Measurements from ENCODE around the gene NPIPA2.
"Not testable (repeated sequence)": the region's sequence is repeated elsewhere in the genome, so short reads cannot be mapped to it uniquely, and the experiment has no call there.

Gene NPIPA2

DNA sequence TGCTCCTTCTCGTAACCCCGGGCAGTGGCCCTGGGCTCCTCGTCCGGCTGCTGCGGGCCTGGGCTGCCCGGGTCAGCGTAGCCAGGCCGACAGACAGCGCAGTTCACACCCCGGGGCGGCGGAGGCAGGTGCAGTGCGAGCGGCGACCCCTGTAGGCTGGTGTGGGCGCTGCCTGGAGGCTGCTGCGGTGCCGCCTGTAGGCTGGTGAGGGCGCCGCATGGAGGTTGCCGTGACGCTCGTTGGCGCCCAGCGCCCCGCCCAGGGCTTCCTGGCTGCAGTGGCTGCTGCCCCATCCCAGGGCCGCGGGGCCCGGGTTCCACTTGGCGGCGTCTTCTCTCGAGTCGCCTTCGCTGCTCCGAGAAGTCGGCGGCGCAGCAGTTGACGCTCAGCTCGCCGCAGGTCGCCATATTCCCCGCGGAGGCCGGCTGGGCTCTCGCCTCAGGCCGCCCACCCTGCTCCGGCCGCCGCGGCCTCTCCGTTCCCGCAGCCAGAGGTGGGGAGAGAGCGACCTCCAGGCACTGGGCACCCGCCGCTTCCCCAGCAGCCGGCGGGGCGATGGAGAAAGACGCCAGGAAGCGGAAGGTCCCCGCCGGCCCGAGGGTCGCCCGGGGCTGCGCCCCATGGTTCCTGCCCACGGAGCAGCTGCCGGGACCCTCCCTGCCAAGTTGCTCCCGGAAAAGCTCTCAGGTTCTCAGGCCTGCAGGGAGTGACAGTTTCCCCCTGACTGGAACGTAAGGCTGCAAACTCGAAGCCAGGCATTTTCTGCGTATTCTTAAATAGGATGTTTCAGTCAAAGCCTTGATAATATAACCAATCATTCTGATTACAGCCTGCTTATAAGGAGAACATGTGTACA lies at the start of gene NPIPA2:
NPIPA2 (plus strand) TSS at position 261 of the 856 bp plus-strand sequence. CDS start 5,533 bp downstream, outside the sequence.
- not testable (repeated sequence) for DNase-seq

DNA sequence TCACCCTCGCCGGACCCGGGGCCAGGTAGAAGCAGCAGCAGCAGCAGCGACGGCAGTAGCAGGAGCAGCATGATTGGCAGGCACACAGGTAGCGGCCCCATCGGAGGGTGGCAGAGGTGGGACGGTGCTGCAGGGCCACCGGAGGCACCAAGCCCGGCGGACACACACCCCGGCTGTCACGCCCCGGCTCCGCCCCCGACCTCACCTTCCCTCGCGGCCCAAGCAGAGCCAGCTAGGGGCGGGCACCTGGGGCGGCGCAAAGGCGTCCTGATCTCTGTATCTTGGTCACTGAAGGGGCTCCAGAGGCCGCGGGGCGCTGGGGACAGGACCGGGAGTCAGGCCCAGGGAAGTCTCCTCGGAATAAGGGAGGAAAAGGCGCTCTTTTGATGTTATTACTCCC lies 48.2 kb upstream of the NPIPA2 start, which contains the start of gene PLA2G10:
PLA2G10 (minus strand) TSS at position 180 of the 400 bp plus-strand sequence; CDS start at position 101, 79 bp downstream.
- not testable (repeated sequence) for DNase-seq

DNA sequence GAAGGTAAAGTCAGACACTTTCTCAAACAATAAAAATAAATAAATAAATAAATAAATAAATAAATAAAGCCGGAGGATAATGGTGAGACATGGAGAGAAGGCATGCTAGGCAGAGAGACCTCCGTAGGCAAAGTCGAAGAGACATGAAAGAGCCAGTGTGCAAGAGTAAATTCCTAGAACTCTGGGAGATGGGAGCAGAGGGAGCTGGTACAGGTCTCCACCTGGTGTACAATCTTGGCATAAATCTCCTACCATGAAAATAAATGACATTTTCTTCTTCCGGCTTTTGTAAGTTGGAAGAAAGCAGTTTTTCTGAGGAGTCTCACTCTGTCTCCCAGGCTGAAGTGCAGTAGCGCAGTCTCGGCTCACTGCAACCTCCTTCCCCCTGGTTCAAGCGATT lies 40.5 kb upstream of the NPIPA2 start:
- not testable (repeated sequence) for DNase-seq

DNA sequence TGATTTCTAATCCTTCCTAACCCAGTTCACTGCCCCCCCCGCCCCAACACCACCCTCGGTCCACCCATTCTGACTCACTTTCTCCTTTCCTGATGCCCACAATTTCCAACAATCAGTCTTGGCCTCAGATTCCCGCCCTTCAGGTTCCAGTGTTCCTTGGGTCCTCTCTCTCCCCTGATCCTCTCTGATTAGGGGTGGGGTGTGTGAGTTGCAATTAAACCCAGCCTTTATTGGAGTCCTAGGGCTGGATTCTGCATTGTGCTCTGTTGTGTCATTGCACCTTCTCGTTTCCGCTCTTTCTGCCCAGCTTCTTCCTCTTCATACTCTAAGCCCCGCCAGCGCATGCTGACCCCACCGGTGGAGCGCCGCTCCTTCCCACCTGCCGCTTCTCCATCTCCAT lies 39.7 kb upstream of the NPIPA2 start:
- DNase-seq: not testable (repeated sequence)

DNA sequence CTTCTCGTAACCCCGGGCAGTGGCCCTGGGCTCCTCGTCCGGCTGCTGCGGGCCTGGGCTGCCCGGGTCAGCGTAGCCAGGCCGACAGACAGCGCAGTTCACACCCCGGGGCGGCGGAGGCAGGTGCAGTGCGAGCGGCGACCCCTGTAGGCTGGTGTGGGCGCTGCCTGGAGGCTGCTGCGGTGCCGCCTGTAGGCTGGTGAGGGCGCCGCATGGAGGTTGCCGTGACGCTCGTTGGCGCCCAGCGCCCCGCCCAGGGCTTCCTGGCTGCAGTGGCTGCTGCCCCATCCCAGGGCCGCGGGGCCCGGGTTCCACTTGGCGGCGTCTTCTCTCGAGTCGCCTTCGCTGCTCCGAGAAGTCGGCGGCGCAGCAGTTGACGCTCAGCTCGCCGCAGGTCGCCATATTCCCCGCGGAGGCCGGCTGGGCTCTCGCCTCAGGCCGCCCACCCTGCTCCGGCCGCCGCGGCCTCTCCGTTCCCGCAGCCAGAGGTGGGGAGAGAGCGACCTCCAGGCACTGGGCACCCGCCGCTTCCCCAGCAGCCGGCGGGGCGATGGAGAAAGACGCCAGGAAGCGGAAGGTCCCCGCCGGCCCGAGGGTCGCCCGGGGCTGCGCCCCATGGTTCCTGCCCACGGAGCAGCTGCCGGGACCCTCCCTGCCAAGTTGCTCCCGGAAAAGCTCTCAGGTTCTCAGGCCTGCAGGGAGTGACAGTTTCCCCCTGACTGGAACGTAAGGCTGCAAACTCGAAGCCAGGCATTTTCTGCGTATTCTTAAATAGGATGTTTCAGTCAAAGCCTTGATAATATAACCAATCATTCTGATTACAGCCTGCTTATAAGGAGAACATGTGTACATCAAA lies 38.9 kb upstream of the NPIPA2 start, which contains the start of gene NPIPA3:
NPIPA3 (plus strand) TSS at position 256 of the 856 bp plus-strand sequence. CDS start 5,533 bp downstream, outside the sequence.
- not testable (repeated sequence) for DNase-seq

DNA sequence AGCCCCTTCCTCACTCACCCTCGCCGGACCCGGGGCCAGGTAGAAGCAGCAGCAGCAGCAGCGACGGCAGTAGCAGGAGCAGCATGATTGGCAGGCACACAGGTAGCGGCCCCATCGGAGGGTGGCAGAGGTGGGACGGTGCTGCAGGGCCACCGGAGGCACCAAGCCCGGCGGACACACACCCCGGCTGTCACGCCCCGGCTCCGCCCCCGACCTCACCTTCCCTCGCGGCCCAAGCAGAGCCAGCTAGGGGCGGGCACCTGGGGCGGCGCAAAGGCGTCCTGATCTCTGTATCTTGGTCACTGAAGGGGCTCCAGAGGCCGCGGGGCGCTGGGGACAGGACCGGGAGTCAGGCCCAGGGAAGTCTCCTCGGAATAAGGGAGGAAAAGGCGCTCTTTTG lies 9.1 kb upstream of the NPIPA2 start:
- DNase-seq: not testable (repeated sequence)

DNA sequence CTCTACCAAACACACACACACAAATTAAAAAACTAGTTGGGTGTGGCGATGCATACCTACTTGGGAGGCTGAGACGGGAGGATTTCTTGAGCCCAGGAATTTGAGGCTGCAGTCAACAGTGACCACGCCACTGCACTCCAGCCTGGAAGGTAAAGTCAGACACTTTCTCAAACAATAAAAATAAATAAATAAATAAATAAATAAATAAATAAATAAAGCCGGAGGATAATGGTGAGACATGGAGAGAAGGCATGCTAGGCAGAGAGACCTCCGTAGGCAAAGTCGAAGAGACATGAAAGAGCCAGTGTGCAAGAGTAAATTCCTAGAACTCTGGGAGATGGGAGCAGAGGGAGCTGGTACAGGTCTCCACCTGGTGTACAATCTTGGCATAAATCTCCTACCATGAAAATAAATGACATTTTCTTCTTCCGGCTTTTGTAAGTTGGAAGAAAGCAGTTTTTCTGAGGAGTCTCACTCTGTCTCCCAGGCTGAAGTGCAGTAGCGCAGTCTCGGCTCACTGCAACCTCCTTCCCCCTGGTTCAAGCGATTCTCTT lies 1.4 kb upstream of the NPIPA2 start:
- DNase-seq: not testable (repeated sequence)

DNA sequence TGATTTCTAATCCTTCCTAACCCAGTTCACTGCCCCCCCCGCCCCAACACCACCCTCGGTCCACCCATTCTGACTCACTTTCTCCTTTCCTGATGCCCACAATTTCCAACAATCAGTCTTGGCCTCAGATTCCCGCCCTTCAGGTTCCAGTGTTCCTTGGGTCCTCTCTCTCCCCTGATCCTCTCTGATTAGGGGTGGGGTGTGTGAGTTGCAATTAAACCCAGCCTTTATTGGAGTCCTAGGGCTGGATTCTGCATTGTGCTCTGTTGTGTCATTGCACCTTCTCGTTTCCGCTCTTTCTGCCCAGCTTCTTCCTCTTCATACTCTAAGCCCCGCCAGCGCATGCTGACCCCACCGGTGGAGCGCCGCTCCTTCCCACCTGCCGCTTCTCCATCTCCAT lies 539 bp upstream of the NPIPA2 start:
- not testable (repeated sequence) for DNase-seq

DNA sequence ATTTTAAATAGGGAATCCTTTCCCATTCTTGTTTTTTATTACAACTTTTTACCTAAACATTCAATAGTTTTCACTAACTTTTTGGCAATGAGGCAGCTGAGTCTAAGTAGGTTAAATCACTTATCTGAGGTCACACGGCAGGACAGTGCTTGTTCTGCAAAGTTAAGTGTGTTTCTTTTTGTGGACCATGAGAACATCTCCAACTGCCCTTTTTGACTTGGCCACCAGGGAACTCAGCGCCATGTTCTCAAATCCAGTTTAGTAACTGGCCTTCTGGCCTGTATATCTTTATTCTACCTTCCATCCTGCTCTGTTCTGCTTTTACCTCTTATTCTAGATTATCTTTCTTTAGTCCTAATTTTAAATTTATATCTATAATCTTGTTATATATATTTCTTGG lies 31.3 kb downstream of the NPIPA2 start:
- not testable (repeated sequence) for DNase-seq

DNA sequence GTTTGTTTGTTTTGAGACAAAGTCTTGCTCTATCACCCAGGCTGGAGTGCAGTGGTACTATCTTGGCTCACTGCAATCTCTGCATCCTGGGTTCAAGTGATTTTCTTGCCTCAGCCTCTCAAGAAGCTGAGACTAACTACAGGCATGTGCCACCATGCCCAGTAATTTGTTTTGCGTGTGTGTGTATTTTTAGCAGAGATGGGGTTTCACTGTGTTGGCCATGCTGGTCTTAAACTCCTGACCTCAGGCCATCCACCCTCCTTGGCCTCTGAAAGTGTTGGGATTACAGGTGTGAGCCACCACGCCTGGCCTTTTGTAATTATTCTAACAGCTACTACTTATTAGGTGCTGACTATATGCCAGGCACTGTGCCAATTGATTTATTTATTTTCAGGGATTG lies 33.3 kb downstream of the NPIPA2 start:
- DNase-seq: not testable (repeated sequence)

DNA sequence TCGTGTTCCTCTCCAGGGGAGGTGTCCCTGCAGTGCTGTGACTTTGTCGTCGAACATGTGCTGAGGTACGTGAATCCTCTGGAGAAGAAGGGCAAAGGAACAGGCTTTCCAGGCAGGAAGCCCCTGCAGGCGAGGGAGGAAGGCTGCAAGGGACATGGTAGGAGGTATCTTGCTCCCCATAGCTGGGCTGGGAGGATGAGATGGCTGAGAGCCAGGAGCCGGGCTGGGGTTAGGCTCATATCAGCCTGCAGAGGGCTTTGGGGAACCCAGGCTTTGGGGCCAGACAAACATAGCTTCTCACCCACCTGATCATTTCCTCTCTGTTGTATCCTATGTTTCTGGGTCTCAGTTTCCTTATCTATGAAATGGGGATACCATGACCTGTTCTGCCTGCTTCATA lies 34.4 kb downstream of the NPIPA2 start:
- DNase-seq: not testable (repeated sequence)

DNA sequence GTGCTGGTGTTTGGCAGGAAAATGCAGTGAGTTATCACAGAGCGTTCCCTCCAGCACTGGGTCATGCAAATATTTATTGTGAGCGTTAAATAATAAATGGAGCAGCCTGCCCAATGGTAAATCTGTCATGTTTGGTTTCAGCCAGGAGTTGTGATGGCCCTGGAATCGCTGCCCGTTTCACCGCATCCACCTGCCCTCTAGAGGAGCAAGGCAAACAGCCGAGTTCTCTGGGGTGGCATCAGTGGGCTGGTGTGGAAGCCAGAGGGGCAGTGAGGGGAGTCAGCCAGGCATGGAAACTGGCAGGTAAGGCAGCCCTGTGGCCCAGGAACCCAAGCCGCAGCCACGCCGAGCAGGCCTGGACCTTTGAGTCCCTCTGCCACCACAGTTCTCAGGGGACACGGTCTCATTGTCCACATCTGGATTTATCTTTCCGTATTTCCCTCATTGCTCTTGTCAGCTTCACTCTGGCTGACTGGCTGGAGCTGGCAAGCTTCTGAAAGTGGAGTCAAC lies 37.1 kb downstream of the NPIPA2 start:
- DNase-seq: not testable (repeated sequence)

DNA sequence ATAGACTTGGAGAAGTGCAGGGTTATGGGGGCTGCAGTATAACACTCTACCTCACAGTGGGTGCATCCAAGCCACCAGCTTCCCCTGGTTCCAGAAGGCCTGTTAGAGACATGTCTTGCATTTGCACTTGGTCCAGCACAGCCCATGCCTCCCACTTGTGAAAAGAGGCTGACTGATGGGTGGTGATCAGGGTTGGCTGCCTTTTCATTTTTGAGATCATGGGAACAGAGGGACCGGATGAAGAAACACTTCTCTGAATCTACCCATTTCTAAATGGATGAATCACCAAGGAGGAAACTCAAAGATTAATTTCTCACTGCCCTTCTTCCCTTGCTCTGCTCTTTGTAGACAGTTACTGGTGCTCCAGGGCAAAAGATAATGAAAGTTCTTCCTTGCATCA lies 43.8 kb downstream of the NPIPA2 start:
- not testable (repeated sequence) for DNase-seq

DNA sequence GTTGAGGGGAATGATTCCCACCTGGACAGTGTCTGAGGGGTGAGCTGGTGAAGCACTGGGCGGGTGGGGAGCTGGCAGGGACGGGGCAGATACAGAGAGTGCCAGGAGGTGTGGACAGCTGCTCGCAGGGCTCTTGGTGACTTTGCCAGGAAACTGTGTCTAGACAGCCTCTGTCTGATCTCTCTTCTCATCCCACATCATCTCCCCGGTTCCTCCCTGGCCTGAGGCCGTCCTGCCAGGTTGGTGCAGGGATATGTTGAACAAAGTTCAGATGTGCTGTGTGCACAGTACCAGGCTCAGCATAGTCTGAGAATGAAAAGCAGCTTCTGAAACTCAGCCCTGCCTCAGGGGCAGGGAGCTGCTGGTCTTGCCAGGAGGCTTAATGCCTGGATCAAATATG lies 47.2 kb downstream of the NPIPA2 start:
- not testable (repeated sequence) for DNase-seq

DNA sequence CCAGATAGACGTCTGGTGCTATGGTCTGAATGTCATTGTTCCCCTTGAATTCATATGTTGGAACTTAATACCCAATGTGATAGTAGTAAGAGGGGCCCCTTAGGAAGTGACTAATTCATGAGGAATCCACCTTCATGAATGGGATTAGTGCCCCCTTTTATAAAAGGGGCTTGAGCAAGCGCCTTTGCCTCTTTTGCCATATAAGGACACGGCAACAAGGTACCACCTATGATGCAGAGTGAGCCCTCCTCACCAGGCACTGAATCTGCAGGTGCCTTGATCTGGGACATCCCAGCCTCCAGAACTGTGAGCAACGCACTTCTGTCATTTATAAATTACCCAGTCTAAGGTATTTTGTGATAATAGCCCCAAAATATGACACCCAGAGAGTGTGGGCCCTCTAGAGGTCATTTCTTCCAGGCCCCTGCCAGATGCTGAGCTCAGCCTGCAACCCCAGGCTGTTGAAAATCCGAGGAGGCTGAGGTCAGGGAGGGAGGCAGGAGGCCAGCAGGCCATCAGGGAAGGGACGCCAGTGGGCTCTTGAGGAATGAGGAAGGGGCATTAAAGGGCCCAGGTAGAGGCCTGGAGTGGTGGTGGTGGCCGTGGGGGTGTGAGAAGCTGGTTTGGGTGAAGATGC lies 48.1 kb downstream of the NPIPA2 start:
- DNase-seq: not testable (repeated sequence)

DNA sequence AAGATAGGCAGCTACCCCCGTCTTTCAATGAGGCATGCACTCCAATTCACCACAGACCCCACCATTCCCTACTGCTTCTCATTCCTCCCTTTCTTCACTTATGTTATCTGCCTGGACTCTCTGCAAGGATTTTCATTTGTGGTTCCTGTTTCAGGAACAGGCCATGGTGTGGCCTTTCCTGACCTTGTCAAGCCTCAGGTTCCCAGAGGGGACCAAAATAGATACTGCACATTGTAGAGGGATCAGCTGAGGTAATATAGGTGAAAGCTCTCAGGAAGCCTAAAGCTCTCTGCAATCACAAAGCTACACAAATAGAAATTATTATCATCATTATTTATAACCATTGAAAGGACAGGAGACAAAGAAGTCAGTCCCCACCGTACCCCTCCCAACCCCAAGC lies 50.6 kb downstream of the NPIPA2 start:
- not testable (repeated sequence) for DNase-seq

DNA sequence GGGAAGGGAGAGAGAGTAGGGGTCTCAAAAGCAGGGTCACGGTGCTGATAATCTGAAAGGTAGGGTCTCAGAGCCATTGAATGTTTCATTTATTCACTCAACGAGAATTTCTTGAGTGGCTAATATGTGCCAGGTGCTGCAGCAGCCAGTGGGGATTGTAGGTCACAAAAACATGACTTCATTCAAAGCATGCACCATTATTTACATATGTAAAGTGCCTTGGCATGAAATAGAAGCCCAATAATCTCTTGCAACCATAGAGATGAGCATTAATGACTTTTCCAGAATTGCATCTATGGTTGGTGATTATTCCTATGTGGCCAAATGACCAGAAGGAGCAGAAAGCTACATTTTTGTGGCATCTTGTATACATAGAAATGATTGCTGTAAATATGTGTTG lies 55.2 kb downstream of the NPIPA2 start:
- not testable (repeated sequence) for DNase-seq

DNA sequence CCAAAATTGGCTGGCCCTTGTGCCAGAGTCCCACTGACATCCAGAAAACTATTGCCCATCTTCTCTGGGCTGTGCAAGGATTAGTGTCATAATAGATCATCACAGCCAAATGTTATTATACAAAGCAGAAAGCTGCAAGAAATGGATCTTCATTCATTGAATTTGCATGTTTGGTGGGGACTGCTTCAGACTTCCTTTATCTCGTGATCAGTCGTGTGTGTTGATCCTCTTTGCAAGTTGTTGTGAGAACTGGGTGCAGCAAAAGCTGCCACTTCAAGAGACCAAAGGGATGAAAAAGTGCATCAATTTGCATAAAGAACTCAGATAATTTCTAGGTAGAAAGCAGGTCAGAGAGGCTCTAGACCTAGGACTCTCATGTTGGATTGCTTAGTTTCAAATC lies 61.2 kb downstream of the NPIPA2 start:
- not testable (repeated sequence) for DNase-seq

DNA sequence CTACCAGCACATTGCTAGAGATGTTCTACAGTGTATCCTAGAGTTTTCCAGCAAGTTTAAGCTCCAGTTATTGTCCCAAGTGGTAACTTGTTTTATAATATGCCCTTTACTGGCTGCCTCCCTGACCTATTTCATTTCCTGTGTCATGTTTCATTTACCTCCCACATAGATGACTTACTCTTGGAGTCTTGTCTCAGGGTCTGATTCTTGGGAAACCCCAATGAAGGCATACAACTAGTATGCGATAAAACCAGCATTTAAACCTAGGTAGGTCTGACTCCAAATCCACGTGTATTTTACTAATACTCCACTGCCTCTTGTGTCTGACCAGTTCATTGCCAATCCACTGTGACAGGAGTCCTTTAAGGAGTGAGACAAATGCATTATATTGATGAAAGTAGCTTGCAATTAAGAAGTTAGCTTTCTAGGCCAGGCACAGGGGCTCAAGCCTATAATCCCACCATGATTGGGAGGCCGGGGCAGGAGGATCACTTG lies 64.9 kb downstream of the NPIPA2 start:
- DNase-seq: not testable (repeated sequence)

DNA sequence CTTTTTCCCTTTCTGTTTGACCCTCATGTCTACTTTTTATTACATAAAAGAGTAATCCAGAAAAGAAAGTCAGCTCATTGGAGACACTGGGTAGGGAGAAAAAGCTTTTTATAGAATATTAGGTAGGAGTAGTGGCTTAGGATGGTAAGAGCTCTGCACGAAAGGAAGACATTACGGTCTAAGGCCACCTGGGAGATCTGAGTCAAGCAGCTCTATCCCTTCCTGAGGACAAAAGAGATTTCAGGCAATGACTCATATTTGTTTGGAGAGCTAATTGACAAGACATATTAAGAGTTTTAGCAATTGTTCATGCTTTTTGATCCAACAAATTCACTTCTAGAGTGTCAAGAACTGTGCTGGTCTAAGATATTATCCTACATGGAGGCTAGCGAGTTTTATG lies 71.6 kb downstream of the NPIPA2 start:
- DNase-seq: not testable (repeated sequence)
